Prostate gland (tissue), 2 donors: ENCODE measurements around the gene UBE2H.

ENCODE experiments used
- POLR2A ChIP-seq: fragments of 450-650 bp; IDR thresholded peaks from one replicate; pipeline ENCODE4 v1.6.1; 2016; ENCODE audit warnings: antibody characterized with exemption, mild to moderate bottlenecking
- POLR2AphosphoS5 ChIP-seq: sonication (generic); formaldehyde crosslinking; IDR thresholded peaks from one replicate; pipeline ENCODE4 v1.6.1; 2017; ENCODE audit warnings: antibody characterized with exemption
- TF ChIP-seq, protein P1 (sequence below), 4 experiments: fragments of 200-600 bp in 2 of 4; fragments of 450-650 bp in 2 of 4; sonication (generic) in 2 of 4; IDR thresholded peaks; 1 replicate in 3 of 4; 2 replicates in 1 of 4; pipeline ENCODE4 v1.5.1; 2016 to 2019; ENCODE audit warnings: antibody characterized with exemption in 4 of 4, mild to moderate bottlenecking in 2 of 4, moderate library complexity in 2 of 4

DNA sequence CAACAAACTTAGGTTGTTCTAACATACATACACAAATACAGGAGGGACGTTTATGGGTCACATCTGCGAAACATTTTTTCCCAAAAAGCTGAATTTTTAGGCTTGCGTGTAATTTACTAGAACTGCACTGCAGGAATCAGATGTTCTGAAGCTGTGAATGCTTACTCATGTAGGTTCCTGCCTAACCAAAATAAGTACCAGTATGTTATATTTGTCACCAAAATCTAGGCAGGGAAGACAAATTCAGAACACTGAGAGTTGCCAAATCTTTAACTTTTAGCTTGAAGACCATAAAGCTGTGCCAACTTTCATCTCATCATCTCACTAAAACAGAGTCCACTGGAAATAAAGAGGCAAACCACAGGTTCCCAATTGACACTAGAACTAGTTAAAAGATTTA, 5.7 kb downstream of the UBE2H start:
- no peak for TF ChIP-seq POLR2A
- TF ChIP-seq, protein P1, sequence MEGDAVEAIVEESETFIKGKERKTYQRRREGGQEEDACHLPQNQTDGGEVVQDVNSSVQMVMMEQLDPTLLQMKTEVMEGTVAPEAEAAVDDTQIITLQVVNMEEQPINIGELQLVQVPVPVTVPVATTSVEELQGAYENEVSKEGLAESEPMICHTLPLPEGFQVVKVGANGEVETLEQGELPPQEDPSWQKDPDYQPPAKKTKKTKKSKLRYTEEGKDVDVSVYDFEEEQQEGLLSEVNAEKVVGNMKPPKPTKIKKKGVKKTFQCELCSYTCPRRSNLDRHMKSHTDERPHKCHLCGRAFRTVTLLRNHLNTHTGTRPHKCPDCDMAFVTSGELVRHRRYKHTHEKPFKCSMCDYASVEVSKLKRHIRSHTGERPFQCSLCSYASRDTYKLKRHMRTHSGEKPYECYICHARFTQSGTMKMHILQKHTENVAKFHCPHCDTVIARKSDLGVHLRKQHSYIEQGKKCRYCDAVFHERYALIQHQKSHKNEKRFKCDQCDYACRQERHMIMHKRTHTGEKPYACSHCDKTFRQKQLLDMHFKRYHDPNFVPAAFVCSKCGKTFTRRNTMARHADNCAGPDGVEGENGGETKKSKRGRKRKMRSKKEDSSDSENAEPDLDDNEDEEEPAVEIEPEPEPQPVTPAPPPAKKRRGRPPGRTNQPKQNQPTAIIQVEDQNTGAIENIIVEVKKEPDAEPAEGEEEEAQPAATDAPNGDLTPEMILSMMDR (IDR thresholded peaks at IDR 0.05), result no peak
- no peak for TF ChIP-seq POLR2AphosphoS5
